Cortex of kidney (tissue), 1 donor: ENCODE measurements around the gene EBI3.
"Not testable (repeated sequence)": the region's sequence is repeated elsewhere in the genome, so short reads cannot be mapped to it uniquely, and the experiment has no call there.

Experiments
- DNase-seq: peaks from one replicate; lab custom pipeline; 2025; lab: John Stamatoyannopoulos, UW

The EBI3 gene

DNA sequence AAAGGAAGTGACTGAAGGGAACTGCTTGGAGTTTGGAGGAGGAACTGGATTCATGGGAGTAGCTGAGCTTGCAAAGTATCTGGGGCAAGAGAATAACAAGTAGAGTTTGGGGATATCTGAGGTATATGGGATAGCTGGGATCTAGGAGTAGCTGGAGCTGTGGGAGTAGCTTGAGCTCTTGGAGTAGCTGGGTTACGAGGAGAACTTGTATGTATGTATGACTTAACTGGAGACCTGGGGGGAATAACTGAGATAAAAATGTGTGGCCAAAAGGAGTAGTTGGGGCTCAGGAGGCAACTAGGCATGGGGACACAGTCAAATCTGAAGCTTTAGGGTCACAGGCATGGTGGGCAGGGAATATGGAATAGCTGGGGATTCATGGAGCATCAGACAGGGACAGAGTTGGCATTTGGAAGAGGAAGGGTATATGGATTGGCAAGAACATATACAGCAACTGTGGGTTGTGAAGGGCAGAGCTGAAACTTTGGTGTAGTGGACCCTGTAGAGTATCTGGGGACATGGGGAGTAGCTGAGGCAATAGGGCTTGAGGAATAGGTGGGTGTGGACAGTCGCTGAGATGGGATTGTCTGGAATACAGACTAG is 28.3 kb upstream of the EBI3 start:
- no peak for DNase-seq

DNA sequence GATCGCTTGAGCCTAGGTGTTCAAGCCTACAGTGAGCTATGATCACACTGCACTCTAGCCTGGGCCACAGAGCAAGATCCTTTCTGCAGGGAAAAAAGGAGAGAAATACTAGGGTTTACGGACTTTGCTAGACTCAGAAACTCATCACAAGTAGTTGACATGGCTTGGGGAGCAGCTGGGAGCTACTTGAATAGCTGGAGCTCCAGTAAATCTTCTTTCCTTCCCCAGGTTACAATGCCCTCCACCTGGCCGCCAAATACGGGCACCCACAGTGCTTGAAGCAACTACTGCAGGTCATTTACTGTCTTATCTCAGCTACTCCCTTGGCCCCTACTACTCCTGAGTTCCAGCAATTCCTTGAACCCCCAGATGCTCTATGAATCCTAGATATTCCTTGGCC is 27.5 kb upstream of the EBI3 start:
- no peak for DNase-seq

DNA sequence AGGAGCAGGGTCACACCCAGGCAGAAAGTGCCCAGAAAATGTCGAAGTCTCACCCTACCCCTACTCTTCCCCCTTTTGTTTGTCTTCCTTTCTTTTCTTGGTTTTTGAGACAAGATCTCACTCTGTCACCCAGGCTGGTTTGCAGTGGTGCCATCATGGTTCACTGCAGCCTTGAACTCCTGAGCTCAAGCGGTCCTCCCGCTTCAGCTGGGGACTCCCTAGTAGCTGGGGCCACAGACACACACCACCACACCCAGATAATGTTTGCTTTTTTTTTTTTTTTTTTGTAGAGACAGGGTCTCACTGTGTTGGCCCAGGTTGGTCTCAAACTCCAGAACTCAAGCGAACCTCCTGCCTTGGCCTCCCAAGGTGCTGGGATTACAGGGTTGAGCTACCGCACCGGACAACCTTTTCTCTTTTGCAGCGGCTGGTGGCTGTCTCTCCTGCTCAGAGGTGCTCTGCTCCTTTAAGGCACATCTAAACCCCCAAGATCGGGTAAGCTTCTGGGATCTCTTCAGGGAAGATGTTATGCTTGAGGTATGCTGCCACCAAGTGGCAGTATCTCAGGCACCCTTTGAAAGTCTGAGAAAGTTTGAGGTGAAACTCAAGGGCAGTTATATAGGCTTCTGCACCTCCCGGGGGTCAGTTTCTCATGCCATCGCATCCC is 22.4 kb upstream of the EBI3 start:
- DNase-seq, result no peak

DNA sequence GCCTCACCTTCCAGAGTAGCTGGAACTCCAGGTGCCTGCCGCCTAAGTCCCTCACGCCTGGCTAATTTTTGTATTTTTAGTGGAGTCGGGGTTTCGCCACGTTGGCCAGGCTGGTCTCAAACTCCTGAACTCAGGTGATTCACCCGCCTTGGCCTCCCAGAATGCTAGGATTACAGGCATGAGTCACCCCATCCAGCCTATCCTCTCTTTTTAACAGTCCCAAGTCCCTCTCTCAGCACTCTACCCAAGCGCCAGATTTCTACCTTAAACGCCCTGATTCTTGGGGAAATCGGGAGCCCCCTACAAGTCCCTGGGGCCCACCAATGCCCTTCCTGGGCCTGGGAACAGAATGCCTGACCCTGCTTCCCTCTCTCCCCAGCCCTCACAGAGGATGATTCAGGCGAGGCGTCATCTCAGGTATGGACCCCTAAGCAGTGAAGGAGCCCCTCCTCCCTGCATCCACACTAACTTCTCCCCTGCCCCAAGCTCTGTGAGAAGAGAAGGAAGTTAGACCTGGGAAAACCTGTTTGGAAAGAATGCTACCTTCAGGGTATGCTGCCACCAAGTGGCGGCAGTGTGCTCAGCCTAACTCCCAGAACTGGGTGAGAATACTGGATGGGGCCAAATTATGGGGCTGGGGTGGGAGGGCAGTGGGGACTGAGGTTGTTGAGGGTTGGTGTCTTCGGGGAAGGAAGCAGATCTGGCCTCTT is 20.8 kb upstream of the EBI3 start:
- DNase-seq, result no peak

DNA sequence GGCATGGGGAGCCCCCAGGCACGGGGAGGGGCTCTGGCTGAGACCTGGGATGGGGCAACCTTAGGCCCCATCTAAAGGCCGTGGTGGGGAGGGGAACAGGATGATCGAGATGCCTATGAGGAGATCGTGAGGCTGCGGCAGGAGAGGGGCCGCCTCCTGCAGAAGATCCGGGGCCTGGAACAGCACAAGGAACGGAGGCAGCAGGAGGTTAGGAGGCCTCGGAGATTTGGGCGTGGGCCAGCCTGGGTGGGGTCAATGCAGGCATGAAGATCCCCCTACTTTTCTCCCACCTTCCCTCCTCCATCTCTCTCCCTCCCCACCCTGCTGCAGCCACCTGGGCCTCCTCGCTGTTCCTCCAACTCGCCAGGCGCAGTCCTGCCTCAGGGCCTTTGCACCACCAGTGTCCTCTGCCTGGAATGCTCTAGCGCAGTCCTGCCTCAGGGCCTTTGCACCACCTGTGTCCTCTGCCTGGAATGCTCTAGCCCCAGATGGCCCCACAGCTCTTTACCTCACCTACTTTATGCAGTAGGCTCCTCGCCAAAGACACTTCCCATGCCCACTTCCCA is 19.1 kb upstream of the EBI3 start:
- no peak for DNase-seq

DNA sequence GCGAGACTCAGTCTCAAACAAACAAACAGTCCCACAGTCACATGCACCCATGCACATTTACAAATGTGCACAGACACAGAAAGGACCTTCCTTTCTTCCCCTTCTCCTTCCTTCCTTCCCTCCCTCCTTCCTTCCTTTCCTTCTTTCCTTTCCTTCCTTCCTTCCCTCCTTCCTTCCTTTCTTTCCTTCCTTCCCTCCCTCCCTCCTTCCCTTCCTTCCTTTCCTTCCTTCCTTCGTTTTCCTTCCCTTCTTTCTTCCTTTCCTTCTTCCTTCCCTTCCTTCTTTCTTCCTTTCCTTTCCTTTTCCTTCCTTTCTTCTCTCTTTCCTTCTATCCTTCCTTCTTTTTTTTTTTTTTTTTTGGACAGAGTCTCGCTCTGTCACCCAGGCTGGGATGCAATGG is 16.2 kb upstream of the EBI3 start:
- no peak for DNase-seq

DNA sequence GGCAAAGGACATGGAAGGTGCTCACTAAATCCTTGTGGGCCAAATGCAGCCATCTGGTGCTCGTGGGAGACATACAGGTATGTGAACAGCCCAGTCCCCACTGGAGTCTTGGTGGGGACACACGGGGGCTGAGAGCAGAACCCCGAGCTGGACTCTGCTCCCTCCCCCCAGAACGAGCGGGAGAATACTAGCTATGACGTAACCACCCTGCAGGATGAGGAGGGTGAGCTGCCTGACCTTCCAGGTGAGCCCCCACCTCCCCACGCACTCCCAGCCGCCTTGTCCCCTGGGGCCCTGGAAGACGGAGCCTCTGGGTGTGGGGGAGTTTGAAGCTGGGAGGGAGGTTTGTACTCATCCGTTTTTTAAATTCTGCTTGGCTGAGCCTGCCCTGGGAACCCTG is 13.5 kb upstream of the EBI3 start:
- no peak for DNase-seq

DNA sequence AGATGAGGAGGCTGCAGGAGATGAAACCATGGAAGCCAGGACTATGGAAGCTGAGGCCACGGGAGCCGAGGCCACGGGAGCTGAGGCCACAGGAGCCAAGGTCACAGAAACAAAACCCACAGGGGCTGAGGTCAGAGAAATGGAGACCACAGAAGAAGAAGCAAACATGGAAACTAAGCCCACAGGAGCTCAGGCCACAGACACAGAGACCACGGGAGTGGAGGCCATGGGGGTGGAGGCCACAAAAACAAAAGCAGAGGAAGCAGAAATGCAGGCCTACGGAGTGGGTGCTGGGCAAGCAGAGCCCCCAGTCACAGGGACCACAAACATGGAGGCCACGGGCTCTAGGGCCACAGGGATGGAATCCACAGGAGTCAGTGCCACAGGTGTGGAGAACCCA is 12.5 kb upstream of the EBI3 start:
- DNase-seq, result no peak

DNA sequence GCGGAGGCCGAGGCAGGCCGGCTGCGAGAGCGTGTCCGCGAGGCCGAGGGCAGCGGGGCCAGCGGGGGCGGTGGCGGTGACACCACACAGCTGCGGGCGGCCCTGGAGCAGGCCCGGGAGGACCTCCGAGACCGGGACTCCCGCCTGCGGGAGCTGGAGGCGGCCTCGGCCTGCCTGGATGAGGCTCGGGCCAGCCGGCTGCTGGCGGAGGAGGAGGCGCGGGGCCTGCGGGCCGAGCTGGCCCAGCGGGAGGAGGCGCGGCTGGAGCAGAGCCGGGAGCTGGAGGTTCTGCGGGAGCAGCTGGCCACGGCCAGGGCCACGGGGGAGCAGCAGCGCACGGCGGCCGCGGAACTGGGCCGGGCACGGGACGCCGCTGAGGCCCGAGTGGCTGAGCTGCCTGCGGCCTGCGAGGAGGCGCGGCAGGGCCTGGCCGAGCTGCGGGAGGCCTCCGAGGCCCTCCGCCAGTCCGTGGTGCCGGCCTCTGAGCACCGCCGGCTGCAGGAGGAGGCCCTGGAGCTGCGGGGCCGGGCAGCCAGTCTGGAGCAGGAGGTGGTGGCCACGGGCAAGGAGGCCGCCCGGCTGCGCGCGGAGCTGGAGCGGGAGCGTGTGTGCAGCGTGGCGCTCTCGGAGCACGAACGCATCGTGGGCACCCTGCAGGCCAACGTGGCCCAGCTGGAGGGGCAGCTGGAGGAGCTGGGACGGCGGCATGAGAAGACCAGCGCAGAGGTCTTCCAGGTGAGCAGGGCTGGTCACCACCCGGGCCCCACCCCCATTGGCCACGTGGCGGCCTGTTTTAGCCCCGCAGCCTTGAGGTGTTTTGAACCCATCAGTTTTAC is 11.7 kb upstream of the EBI3 start:
- no peak for DNase-seq

DNA sequence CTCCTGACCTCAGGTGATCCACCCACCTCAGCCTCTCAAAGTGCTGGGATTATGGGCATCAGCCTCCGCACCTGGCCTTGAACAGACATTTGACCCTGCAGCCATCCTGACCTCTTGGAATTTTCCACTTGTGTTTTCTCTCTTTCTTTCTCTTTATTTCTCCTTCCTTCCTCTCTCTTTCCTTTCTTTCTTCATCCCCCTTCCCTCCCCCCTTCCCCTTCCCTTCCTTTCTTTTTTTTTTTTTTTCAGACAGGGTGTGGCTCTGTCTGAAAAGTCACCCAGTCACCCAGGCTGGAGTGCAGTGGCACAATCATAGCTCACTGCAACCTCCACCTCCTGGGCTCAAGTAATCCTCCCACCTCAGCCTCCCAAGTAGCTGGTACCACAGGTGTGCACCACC is 10.8 kb upstream of the EBI3 start:
- not testable (repeated sequence) for DNase-seq

DNA sequence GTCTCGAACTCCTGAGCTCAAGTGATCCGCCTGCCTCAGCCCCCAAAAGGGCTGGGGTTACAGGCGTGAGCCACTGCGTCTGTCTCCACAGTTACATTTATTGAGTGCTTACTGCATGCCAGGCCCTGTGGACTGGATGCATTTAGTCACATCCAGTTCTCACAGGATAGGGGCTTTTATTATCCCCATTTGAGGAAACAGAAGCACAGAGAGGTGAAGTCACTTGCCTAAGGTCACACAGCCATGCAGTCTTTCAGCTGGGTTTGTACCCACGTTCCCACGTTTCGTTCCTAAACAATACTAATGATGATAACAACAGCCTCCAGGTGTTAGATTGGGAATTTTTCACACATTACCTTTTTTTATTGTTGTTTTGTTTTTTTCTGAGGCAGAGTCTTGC is 9.1 kb upstream of the EBI3 start:
- DNase-seq, result no peak

DNA sequence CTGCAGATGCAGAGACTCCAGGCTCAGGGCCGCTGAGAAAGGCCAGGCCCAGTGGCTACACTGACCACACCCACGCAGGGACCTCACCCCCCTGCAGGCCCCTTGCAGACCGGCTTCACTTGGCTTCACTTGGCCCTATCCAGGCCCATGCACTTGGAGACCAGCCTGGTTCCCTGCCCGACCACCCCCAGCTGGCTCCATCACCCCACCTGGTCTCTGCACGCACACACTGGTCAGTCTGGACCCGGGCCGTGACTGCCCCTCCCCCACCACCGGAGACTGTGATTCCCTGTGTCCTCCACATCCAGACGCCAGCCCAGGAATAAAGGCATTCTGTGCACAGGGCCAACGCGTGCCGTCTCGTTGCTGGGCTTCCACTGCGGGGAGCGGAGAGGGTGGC is 4.9 kb upstream of the EBI3 start:
- DNase-seq, result no peak

DNA sequence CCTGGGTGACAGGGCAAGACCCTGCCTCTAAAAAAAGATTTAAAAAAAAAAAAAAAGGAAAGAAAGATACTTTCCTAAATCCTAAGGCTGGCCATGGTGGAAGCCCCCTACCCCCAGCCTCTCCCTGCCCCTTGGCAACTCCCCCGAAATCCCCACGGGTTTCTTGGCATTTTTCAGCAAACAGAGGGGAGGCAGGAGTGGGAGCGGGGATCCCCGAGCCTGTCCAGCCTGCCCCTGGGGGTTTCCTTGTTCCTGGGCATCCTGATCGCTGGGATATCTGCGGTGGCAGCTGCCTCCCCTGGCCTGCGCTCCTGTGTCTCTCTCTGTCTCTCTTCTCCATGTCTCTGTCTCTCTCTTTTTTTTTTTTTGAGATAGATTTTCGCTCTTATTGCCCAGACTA is 3.4 kb upstream of the EBI3 start:
- DNase-seq, result no peak

DNA sequence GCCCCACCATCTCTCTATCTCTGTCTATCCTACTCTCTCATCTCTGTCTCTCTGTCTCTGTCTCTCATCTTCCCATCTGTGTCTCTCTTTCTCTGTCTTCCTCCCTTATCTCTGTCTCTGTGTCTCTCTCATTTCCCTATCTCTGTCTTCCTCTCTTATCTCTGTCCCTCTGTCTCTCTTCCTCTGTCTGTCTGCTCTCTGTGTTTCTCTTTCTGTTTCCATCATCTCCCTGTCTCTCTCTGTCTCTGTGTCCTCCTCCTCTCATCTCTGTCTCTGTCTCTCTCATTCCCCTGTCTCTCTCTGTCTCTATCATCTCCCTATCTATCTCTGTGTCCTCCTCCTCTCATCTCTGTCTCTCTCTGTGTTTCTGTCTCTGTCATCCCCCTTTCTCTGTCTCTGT is 1.6 kb upstream of the EBI3 start:
- no peak for DNase-seq

DNA sequence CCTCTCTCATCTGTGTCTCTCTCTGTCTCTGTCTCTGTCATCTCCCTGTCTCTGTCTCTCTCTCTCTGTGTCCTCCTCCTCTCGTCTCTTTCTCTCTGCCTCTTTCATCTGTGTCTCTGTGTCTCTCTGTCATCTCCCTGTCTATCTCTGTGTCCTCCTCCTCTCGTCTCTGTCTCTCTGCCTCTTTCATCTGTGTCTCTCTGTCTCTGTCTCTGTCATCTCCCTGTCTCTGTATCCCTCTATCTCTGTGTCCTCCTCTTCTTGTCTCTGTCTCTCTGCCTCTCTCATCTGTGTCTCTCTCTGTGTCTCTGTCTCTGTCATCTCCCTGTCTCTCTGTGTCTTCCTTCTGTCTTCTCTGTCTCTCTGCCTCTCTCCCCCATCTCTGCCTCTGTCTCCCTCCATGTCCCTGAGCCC is 551 bp upstream of the EBI3 start:
- no peak for DNase-seq

DNA sequence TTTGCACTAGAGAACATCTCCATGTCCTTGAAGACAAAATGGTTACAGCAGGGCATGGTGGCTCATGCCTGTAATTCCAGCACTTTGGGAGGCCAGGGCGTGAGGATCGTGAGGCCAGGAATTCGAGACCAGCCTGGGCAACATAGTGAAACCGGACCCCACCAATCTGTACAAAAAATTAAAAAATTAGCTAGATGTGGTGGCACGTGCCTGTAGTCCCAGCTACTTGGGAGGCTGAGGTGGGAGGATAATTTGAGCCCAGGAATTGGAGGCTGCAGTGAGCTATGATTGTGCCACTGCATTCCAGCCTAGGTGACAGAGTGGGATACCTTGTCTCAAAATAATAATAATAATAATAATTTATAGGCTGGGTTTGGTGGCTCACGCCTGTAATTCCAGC is 914 bp downstream of the EBI3 start:
- DNase-seq, result not testable (repeated sequence)

DNA sequence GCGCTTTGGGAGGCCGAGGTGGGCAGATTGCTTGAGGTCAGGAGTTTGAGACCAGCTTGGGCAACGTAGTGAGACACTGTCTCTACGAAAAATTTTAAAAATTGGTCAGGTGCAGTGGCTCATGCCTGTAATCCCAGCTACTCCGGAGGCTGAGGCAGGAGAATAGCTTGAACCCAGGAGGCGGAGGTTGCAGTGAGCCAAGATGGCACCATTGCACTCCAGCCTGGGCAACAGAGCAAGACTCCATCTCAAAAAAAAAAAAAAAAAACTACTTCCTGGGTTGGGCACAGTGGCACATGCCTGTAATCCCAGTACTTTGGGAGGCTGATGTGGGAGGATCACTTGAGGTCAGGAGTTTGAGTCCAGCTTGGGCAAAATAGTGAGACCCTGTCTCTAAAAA is 2.2 kb downstream of the EBI3 start:
- not testable (repeated sequence) for DNase-seq

DNA sequence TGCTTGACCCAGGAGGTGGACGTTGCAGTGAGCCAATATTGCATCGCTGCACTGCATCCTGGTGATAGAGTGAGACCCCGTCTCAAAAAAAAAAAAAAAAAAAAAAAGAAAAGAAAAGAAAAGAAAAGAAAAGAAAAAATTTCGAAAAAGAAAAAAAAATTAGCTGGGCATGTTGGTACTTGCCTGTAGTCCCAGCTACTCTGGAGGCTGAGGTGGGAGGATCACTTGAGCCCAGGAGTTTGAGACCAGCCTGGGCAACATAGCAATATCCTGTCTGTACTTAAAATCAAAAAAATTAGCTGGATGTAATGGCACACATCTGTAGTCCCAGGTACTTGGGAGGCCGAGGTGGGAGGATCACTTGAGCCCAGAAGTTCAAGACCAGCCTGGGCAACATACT is 2.8 kb downstream of the EBI3 start:
- not testable (repeated sequence) for DNase-seq

DNA sequence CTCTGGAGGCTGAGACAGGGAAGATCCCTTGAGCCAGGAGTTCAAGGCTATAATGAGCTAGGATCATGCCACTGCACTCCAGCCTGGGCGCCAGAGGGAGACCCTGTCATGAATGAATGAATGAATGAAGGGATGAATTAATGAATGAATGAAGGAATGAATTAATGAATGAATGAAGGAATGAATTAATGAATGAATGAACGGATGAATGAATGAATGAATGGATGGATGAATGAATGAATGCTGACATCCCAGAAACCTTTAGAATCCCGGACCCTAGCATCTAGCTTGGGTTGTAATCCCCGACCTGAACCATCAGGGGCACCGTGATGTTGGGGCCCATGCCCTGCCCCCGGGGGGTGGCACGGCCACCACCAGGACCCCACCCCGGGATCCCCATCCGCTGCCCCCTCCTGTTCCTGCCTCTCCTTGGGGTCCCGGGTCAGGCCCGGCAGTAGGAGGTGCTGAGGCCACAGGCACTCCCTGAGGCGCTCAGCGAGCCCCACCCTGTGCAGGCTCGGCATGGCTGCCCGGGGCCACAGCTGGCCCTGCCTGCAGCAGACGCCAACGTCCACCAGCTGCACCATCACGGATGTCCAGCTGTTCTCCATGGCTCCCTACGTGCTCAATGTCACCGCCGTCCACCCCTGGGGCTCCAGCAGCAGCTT is 3.4 kb downstream of the EBI3 start:
- no peak for DNase-seq

DNA sequence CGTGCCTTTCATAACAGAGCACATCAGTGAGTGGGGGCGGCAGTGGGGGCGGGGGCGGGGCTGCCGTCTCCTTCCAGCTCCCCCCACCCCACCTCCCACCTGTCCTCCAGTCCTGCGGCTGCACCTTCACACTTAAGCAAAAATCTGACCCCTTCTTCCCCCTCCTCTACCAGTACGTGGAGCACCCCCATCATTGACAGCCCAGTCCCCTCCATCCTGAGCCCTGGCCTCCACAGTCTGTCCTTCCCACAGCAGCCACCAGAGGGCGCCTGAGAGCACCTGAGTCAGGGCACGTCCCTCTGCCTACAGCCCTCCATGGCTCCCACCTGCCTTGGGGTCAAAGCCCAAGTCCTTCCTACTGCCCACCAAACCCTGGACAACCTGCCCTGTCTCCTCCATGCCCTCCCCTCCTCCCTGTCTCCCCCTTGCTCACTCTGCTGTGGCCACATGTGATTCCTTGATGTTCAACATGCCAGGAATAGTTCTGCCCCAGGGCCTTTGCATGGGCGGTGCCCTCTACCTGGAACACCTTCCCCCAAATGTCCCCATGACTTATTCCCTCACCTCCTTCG is 4.0 kb downstream of the EBI3 start:
- no peak for DNase-seq

DNA sequence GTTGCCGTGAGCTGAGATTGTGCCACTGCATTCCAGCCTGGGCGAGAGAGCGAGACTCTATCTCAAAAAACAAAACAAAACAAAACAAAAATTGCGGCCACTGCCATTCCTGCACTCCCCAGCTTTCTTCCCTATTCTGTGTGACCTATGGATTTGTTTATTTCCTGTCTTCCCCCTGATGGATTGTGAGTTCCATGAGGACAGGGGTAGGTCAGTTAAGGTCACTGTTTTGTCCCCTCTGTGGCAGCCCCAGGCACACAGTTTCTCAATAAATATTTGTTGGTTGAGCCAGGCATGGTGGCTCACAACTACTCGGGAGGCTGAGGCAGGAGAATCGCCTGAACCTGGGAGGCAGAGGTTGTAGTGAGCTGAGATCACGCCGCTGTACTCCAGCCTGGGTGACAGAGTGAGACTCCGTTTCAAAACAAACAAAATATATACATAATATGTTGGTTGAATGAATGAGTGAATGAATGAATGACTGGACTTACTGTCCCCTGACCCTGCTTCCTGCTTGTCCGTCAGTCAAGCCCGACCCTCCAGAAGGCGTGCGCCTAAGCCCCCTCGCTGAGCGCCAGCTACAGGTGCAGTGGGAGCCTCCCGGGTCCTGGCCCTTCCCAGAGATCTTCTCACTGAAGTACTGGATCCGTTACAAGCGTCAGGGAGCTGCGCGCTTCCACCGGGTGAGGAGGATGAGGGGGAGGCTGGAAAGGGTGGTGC is 5.0 kb downstream of the EBI3 start:
- no peak for DNase-seq
